NCI-H1436 treated with DMSO at 0.1 percent for 48 hours (cell line): ENCODE measurements around the gene SPAG5.

Experiments
- DNase-seq: peaks from one replicate; lab custom pipeline; 2025; lab: John Stamatoyannopoulos, UW

SPAG5 gene, protein sequence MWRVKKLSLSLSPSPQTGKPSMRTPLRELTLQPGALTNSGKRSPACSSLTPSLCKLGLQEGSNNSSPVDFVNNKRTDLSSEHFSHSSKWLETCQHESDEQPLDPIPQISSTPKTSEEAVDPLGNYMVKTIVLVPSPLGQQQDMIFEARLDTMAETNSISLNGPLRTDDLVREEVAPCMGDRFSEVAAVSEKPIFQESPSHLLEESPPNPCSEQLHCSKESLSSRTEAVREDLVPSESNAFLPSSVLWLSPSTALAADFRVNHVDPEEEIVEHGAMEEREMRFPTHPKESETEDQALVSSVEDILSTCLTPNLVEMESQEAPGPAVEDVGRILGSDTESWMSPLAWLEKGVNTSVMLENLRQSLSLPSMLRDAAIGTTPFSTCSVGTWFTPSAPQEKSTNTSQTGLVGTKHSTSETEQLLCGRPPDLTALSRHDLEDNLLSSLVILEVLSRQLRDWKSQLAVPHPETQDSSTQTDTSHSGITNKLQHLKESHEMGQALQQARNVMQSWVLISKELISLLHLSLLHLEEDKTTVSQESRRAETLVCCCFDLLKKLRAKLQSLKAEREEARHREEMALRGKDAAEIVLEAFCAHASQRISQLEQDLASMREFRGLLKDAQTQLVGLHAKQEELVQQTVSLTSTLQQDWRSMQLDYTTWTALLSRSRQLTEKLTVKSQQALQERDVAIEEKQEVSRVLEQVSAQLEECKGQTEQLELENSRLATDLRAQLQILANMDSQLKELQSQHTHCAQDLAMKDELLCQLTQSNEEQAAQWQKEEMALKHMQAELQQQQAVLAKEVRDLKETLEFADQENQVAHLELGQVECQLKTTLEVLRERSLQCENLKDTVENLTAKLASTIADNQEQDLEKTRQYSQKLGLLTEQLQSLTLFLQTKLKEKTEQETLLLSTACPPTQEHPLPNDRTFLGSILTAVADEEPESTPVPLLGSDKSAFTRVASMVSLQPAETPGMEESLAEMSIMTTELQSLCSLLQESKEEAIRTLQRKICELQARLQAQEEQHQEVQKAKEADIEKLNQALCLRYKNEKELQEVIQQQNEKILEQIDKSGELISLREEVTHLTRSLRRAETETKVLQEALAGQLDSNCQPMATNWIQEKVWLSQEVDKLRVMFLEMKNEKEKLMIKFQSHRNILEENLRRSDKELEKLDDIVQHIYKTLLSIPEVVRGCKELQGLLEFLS

GRCh38 chr17:28598799-28599310, at the start of gene SPAG5:
Gene SPAG5, minus strand, starts transcription at chr17:28599025. Its CDS starts 79 bp downstream, at chr17:28598946.
- DNase-seq = peak; percentile 92

DNA sequence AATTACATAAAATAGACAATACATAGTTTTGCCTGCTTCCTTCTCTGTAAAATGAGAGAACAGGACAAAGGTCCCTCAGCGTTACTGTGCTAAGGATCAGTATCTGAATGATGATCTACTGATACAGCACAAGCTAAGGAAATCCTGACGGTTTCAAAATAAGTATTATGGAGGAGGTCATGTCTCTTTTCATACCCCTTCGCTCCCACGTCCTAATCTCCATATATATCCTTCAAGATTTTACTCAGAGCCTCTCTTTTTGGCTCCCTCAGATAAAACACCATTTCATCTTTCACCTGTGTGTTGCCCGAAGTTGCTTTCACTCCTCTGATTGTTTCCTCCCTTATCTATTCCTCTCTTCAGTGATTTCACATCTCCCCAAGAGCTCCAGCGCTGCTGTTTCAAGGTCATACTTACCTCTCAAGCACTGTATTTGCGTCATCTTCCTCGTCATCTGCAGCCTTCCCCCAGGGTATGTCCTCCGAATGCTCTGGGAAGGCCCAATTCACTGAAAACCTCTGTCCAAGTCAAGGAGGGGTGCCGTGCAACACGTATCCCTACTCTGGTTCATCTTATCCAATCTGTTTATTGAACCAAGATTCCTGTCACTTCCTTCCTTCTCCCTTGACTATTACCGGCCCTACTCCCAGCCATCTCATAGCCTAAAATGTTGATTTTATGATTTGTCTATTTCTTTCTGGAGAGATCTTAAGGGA, 47.4 kb upstream of the SPAG5 start:
- DNase-seq = no peak

DNA sequence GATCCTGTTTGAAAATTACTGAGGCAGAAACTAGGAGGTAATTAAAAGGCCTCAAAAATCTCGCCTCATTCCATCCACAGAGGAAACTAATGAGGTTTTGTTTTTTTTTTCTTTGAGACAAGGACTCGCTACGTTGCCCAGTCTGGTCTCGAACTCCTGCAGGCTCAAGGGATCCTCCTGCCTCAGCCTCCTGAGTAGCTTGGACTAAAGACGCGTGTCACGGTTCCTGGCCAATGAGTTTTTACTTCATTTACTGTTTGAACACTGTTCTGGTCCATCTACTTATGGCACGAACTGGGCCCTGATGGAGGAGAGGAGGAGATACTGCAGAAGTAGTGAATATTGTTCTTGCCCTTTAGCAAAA, 46.7 kb upstream of the SPAG5 start:
- DNase-seq = no peak

DNA sequence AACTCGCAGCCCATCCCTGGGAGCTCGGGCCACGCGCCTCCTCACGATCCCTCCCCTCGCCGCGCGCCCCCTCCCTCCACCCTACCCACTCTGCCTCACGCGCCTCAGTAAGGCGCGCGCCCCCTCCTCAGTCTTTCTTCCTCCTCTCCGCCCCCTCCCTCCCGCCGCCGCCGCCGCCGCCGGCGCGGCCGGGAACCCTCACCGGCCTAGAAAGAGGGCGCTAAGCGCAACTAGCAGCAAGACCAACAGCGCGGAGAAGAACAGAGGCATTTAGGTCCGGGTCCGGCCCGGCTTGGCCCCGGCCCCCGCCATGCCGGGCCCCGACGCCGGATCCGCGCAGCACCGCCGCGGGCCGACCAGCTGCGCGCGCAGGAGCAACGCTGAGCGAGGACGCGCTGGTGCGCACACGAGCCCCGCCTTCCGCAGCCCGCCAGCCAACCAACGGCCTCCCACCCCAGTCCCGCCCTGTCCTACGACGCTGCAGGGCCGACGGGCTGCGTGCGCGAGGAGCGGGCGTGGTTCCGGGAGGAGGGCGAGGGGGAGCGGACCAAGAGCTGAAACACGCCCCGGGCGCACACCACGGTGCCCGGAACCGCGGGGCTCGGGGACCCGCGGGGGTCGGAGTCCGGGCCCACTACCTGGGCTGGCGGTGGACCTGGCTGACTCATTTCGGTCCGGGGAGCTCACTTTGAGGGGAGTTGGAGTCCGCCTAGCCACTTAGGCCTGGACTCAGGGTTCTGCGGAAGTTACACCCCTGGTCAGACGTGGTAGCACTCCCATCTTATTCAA, 46.2 kb upstream of the SPAG5 start, which contains the start of gene BLTP2:
Gene BLTP2 (minus strand): TSS at position 372 of the 789 bp plus-strand sequence. CDS start 102 bp downstream, at position 270.
- DNase-seq = peak; percentile 55

DNA sequence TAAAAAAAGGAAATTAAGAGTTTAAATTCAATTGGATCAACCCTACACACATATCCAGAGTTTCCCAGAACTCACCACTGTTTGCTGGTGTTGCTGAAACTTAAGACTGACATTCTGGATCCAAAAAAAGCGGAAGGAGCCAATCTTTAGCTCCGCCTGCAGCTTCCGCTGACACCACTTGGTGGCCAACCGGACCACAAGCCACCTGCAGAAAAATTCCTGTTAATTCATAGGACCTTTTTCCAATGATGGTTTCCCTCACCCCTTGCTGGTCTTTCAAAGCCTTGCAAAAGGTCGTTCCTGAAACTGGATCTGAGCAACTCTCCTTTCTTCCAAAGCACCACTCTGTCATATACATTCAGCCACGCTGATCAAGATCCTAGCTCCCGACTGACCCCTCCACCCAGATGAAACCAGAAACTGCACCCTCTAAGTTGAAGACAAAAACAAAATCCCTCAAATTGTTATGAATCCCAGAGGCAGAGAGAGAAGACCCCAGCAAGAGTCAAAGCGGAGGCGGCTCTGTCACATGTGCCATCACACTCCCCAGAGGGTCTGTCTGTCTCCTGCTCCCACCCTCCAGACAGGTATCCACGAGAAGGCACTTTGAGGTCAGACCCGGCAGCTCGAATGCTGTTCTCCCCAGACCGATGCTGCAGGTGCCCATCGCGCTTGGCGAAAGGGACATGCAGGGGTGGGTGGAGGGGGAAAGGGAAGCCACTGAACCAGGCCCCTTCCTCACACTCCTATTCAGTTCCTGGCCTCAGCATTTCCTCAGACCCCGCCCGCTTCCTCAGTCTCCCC, 45.4 kb upstream of the SPAG5 start:
- DNase-seq = peak; percentile 12

GRCh38 chr17:28641579-28641978, 42.8 kb upstream of the SPAG5 start:
- no peak for DNase-seq

DNA sequence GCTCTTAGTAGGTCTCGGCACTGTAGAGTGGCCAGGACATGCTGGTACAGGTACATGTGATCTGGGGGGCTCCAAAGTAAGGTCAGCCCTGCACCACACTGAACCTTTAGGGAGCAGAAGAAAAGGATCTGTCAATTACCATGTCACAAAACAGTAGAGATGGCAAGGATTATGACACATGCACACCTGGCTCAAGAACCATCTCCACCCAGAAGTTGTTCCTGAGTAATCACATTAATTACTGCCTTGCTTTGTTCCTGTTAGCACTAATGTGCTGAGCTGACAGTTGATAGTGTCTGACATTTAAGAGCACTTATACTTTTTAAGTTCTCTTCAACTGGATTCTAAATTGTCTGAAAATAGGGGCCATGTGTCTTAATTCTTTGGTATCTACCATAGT, 36.7 kb upstream of the SPAG5 start:
- no peak for DNase-seq

- no peak for DNase-seq
These were observed 35.5 kb upstream of the SPAG5 start for GRCh38 chr17:28634206-28634865.

DNA sequence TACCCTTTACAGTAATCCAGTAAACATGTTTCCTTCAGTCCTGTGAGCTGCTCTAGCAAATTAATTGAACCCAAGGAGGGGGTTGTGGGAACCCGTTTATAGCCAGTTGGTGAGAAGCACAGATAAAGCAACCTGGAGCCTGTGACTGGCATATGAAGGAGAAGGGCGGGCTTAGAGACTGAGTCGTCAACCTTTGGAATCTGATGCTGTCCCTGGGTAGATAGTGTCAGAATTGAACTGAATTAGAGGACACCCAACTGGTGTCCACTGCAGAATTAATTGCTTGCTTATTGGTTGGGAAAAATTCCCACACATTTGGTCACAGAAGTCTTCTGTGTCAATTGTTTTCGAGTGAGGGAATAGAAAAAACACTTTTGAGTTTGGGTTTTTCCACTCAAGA, 28.0 kb upstream of the SPAG5 start:
- no peak for DNase-seq

DNA sequence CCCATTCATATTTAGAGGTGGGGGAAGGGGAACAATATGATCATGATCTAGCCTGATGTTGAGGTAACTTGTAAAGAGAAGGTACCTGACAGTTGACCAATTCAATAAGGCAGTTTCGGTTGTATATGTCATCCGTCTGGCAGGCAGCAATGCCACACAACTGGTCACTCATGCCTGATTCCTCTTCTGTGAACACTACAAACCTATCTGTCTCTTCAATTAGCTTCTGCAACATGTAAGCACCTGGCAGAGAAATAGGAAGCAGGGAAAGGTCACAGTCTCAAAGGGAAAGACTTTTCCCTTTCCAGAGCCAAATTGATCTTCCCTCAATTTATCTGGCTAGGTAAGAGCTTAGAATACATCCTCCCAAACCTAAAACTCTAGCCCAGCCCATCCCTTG, 25.3 kb upstream of the SPAG5 start:
- no peak for DNase-seq

GRCh38 chr17:28623696-28624095, 24.9 kb upstream of the SPAG5 start:
- DNase-seq = no peak

- DNase-seq = no peak
These were observed 23.4 kb upstream of the SPAG5 start for GRCh38 chr17:28622186-28622585.

- no peak for DNase-seq
These were observed 21.2 kb upstream of the SPAG5 start for GRCh38 chr17:28620010-28620409.

DNA sequence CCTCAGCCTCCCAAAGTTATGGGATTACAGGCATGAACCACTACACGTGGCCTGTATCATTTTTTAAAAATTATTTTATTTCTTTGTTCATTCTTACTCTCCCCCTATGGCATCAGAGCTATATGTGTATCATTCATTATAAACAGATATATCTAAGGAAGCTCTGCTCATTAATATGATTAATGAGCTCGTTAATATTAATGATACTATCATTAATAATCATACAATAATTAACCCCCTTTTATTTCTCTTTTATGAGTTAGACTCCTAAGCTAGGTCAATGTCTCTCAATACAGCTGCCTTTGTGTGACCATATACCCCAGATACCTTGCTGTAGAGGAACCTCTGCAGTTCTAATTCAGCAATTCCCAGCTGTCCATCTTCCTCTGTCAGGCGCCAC, 19.6 kb upstream of the SPAG5 start:
- DNase-seq = no peak

DNA sequence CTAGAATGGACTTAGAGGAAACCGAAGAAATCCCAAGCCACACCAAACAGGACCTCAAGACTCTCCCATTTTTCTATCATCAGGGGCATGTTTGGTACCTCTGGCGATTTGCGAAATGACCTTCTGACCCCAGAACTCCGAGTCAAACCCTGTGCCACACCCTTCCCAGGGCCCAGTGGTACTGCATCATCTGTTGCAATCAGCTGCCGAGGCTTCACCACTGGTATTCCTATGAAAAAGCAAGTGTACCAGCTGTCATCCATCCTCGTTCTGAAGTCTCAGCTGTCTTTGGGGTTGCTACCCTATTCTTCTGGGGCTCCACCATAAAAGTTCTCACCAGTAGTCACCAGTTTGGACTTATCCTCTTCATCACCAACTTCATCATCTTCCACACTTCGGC, 17.5 kb upstream of the SPAG5 start:
- DNase-seq = no peak

GRCh38 chr17:28615260-28615940, 16.6 kb upstream of the SPAG5 start:
- no peak for DNase-seq

DNA sequence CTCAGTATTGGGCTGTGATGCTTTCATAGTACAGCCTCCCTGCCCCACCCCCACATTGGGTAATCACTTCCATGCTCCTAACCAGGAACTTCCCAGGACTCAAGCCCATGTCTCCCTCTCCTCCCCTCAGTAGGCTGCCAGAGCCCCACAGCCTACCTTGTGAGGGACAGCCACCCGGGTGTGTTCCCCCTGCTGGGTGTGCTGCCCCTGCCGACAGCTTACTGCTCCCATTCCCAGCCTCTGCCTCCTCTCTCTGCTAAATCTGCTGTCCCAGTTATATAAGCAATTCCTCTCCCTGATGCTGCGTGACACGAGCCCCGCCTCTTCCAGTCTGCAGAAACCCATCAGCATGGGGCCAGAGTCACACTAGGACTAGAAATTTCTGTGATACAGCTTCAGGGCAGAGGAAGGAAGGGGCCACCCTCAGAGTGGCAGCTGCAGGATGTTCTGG, 15.1 kb upstream of the SPAG5 start, which contains the start of gene RSKR:
Gene RSKR (minus strand): TSS at position 255 of the 451 bp plus-strand sequence. CDS start 24 bp downstream, at position 231.
- DNase-seq = no peak
